ENCODE data around the gene STPG2. TPM values are rescaled to one million over a fixed set of nuclear protein-coding genes. Genes with fewer than 3 reads are reported as not detected.

STPG2 gene
- total RNA-seq, 1 donor from 2014 or later, result not detected

- H3K9me3 ChIP-seq (replicated peaks), result no peaks in the 10 kb centered on the region
- no peak for TF ChIP-seq CTCF (IDR thresholded peaks at IDR 0.05; ENCODE audit: borderline replicate concordance)
- H3K4me1 ChIP-seq, result no peaks in the 10 kb centered on the region
- no peak overlapping the region for H3K4me3 ChIP-seq
- H3K36me3 ChIP-seq, result no peaks in the 10 kb centered on the region
- intact Hi-C loops (cut with micrococcal nuclease), result no loop called here
- H3K27ac ChIP-seq (replicated peaks), result no peak overlapping the region
- H3K27me3 ChIP-seq (ENCODE audit: low read depth), result no peaks in the 10 kb centered on the region
- no peak for DNase-seq
Observed at GRCh38 chr4:98094118-98094517, 49.2 kb downstream of the STPG2 start.

DNA sequence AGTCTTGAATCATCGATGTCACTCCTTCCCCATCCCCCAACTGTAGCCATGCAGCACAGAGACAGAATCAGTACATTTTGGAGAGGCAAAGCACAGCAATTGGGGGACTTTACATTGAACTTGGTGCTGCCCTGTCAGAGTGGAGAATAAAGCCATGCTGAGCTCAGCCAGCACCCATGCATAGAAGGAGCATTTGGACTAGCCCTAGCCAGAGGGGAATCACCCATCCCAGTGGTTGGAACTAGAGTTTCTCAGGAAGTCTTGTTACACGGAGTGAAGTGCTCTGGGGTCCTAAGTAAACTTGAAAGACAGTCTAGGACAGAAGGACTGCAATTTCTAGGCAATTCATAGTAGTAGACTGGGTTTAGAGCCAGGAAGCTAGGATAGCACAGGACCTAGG lies 49.6 kb downstream of the STPG2 start:
- Histone ChIP-seq H3K27ac (replicated peaks) (no peak overlapping the region), H3K4me3 (no peak overlapping the region), H3K27me3 (ENCODE audit: low read depth) (no peaks in the 10 kb centered on the region), H3K4me1 (no peaks in the 10 kb centered on the region), H3K36me3 (no peaks in the 10 kb centered on the region), H3K9me3 (replicated peaks) (no peaks in the 10 kb centered on the region)
- intact Hi-C loops (cut with micrococcal nuclease), result no loop called here
- no peak for TF ChIP-seq CTCF (IDR thresholded peaks at IDR 0.05; ENCODE audit: borderline replicate concordance)
- DNase-seq, result no peak

- no peak for DNase-seq
- Histone ChIP-seq H3K36me3 (no peaks in the 10 kb centered on the region), H3K4me3 (no peak overlapping the region), H3K9me3 (replicated peaks) (no peaks in the 10 kb centered on the region), H3K4me1 (no peaks in the 10 kb centered on the region), H3K27ac (replicated peaks) (no peak overlapping the region), H3K27me3 (ENCODE audit: low read depth) (no peaks in the 10 kb centered on the region)
- TF ChIP-seq CTCF (IDR thresholded peaks at IDR 0.05; ENCODE audit: borderline replicate concordance), result peak; percentile 41
- intact Hi-C loops (cut with micrococcal nuclease), result no loop called here
Observed at GRCh38 chr4:98092833-98093439, 50.3 kb downstream of the STPG2 start.

GRCh38 chr4:98081936-98082335 lies 61.3 kb downstream of the STPG2 start:
- no peaks in the 10 kb centered on the region for H3K27me3 ChIP-seq (ENCODE audit: low read depth)
- no peak for TF ChIP-seq CTCF (IDR thresholded peaks at IDR 0.05; ENCODE audit: borderline replicate concordance)
- no peaks in the 10 kb centered on the region for H3K36me3 ChIP-seq
- H3K4me1 ChIP-seq, result no peaks in the 10 kb centered on the region
- intact Hi-C loops (cut with micrococcal nuclease), result no loop called here
- no peaks in the 10 kb centered on the region for H3K9me3 ChIP-seq (replicated peaks)
- H3K4me3 ChIP-seq, result no peak overlapping the region
- DNase-seq, result no peak
- no peak overlapping the region for H3K27ac ChIP-seq (replicated peaks)

- Histone ChIP-seq H3K4me1 (no peaks in the 10 kb centered on the region), H3K27me3 (ENCODE audit: low read depth) (no peaks in the 10 kb centered on the region), H3K36me3 (no peaks in the 10 kb centered on the region), H3K4me3 (no peak overlapping the region), H3K9me3 (replicated peaks) (peaks cover 20% of the 10 kb centered on the region), H3K27ac (replicated peaks) (no peak overlapping the region)
- DNase-seq, result no peak
- TF ChIP-seq CTCF (IDR thresholded peaks at IDR 0.05; ENCODE audit: borderline replicate concordance), result no peak
- intact Hi-C loops (cut with micrococcal nuclease), result no loop called here
Observed at GRCh38 chr4:98068495-98068894, 74.8 kb downstream of the STPG2 start.
